DOHH2 (cell line): ENCODE data around the gene MUC5B.

Experiments
- H3F3A ChIP-seq: fragments of 200-600 bp; sonication (generic), shearing (Covaris generic); 2 replicates; pipeline ENCODE4 v1.6.0; 2016; ENCODE audit warnings: antibody characterized with exemption, mild to moderate bottlenecking; ENCODE audit not compliant: control insufficient read depth, insufficient read depth
- H3K27ac ChIP-seq: fragments of 200-600 bp; sonication (generic); 2 replicates; pipeline ENCODE4 v1.5.1; 2014; ENCODE audit warnings: low read depth, mild to moderate bottlenecking, low read length, moderate library complexity
- H3K27me3 ChIP-seq: fragments of 200-600 bp; sonication (generic); 2 replicates; pipeline ENCODE4 v1.6.1; 2014; ENCODE audit warnings: mild to moderate bottlenecking, low read length, mixed read lengths; ENCODE audit not compliant: control insufficient read depth
- H3K36me3 ChIP-seq: fragments of 200-600 bp; sonication (generic); 2 replicates; pipeline ENCODE4 v1.6.1; 2014; ENCODE audit warnings: mild to moderate bottlenecking, low read length, moderate library complexity, mixed read lengths; ENCODE audit not compliant: control insufficient read depth
- H3K4me1 ChIP-seq: fragments of 200-600 bp; sonication (generic); 2 replicates; pipeline ENCODE4 v1.6.1; 2014; ENCODE audit warnings: mild to moderate bottlenecking, low read length, mixed read lengths; ENCODE audit not compliant: control insufficient read depth
- H3K4me2 ChIP-seq: fragments of 200-600 bp; sonication (generic); 2 replicates; pipeline ENCODE4 v1.6.0; 2014; ENCODE audit warnings: mild to moderate bottlenecking, low read length, moderate library complexity
- H3K4me3 ChIP-seq: fragments of 200-600 bp; sonication (generic); 2 replicates; pipeline ENCODE4 v1.5.1; 2014; ENCODE audit warnings: mild to moderate bottlenecking, low read length, mixed read lengths
- H3K79me2 ChIP-seq: fragments of 200-600 bp; sonication (generic); 2 replicates; pipeline ENCODE4 v1.6.1; 2014; ENCODE audit warnings: mild to moderate bottlenecking, low read length, mixed read lengths; ENCODE audit not compliant: control insufficient read depth
- H3K9me2 ChIP-seq: fragments of 200-600 bp; sonication (generic); replicated peaks from 2 replicates; pipeline ENCODE4 v1.6.1; 2014; ENCODE audit warnings: mild to moderate bottlenecking, low read length, mixed read lengths; ENCODE audit not compliant: control insufficient read depth
- H3K9me3 ChIP-seq: fragments of 200-600 bp; sonication (generic); 2 replicates; pipeline ENCODE4 v1.6.1; 2014; ENCODE audit warnings: antibody characterized with exemption, low read length, mixed read lengths; ENCODE audit not compliant: control insufficient read depth, insufficient read depth
- H4K20me1 ChIP-seq: fragments of 200-600 bp; sonication (generic); 2 replicates; pipeline ENCODE4 v1.6.0; 2014; ENCODE audit warnings: low read depth, mild to moderate bottlenecking, antibody characterized with exemption, low read length, moderate library complexity; ENCODE audit not compliant: control insufficient read depth, insufficient read depth
- EZH2phosphoT487 ChIP-seq: fragments of 200-600 bp; sonication (generic); IDR thresholded peaks from 2 replicates; pipeline ENCODE4 v1.6.1; 2017; ENCODE audit warnings: borderline replicate concordance, mild to moderate bottlenecking, antibody characterized with exemption, low read length, moderate library complexity, mixed read lengths
- TF ChIP-seq, protein P1 (sequence below): fragments of 200-600 bp; sonication (generic); IDR thresholded peaks from one replicate; pipeline ENCODE4 v1.5.1; 2014; ENCODE audit warnings: antibody characterized with exemption, mild to moderate bottlenecking, low read depth, low read length; ENCODE audit not compliant: poor library complexity, severe bottlenecking

MUC5B gene

GRCh38 chr11:1283906-1284305, 61.0 kb downstream of the MUC5B start:
- no peaks in the 10 kb centered on the region for H3K4me1 ChIP-seq
- H3K36me3 ChIP-seq = no peaks in the 10 kb centered on the region
- no peaks in the 10 kb centered on the region for H3K79me2 ChIP-seq
- TF ChIP-seq EZH2phosphoT487 = no peak
- TF ChIP-seq, protein P1, sequence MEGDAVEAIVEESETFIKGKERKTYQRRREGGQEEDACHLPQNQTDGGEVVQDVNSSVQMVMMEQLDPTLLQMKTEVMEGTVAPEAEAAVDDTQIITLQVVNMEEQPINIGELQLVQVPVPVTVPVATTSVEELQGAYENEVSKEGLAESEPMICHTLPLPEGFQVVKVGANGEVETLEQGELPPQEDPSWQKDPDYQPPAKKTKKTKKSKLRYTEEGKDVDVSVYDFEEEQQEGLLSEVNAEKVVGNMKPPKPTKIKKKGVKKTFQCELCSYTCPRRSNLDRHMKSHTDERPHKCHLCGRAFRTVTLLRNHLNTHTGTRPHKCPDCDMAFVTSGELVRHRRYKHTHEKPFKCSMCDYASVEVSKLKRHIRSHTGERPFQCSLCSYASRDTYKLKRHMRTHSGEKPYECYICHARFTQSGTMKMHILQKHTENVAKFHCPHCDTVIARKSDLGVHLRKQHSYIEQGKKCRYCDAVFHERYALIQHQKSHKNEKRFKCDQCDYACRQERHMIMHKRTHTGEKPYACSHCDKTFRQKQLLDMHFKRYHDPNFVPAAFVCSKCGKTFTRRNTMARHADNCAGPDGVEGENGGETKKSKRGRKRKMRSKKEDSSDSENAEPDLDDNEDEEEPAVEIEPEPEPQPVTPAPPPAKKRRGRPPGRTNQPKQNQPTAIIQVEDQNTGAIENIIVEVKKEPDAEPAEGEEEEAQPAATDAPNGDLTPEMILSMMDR = no peak
- H3K4me3 ChIP-seq = no peak overlapping the region
- H3K9me2 ChIP-seq = no peaks in the 10 kb centered on the region
- no peaks in the 10 kb centered on the region for H3F3A ChIP-seq
- no peaks in the 10 kb centered on the region; the same call in 1 of the 2 replicates for H3K9me3 ChIP-seq
- H4K20me1 ChIP-seq = no peaks in the 10 kb centered on the region
- no peak overlapping the region for H3K27ac ChIP-seq
- no peaks in the 10 kb centered on the region for H3K27me3 ChIP-seq
- no peak overlapping the region for H3K4me2 ChIP-seq

DNA sequence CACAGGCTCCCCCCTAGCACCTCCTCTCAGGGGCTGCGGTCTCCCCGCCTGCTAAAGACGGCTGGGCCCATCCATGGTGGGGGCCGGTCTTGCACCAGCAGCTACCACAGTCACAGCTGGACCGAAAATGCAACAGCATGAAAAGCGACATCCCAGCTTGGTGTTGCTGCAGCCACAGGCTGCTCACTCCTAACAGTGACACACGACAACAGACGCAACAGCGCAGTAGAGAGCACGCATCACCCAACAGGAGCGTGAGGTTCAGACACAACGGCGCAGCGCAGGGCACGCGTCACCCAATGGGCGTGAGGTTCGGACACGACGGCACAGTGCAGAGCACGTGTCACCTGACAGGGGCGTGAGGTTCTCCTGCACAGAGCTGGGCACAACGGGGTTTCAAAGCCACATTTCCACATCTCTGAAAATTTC, 62.5 kb downstream of the MUC5B start:
- Histone ChIP-seq H3K27me3 (no peaks in the 10 kb centered on the region), H3K27ac (no peak overlapping the region), H3F3A (no peaks in the 10 kb centered on the region), H3K4me1 (no peaks in the 10 kb centered on the region), H3K9me2 (no peaks in the 10 kb centered on the region), H3K36me3 (peaks cover 11% of the 10 kb centered on the region; the same call in 1 of the 2 replicates), H3K79me2 (no peaks in the 10 kb centered on the region), H3K4me3 (no peak overlapping the region), H3K4me2 (no peak overlapping the region), H3K9me3 (no peaks in the 10 kb centered on the region; the same call in 1 of the 2 replicates), H4K20me1 (no peaks in the 10 kb centered on the region)
- no peak for TF ChIP-seq EZH2phosphoT487
- TF ChIP-seq, protein P1 = no peak

DNA sequence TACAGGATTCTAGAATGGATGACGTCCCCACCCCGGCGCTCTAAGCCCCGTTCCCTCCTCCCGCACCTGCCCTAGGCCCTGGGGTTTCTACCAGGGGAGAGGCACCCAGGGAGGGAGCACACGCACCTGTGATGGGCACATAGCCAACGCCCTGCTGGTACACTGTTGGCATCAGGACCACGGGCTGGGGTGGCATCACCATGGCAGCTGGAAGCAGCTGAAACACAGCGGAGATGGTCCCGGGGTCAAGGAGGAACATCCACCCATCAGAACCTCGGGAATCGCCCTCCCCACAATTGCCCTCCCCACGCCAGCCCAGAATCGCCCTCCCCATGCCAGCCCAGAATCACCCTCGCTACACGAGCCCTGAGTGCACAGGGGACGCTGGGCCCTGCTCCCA, 63.0 kb downstream of the MUC5B start:
- H3K9me2 ChIP-seq = no peaks in the 10 kb centered on the region
- peaks cover 11% of the 10 kb centered on the region; the same call in 1 of the 2 replicates for H3K36me3 ChIP-seq
- no peaks in the 10 kb centered on the region; the same call in 1 of the 2 replicates for H3K9me3 ChIP-seq
- H4K20me1 ChIP-seq = no peaks in the 10 kb centered on the region
- H3F3A ChIP-seq = no peaks in the 10 kb centered on the region
- H3K4me2 ChIP-seq = no peak overlapping the region
- H3K4me1 ChIP-seq = no peaks in the 10 kb centered on the region
- H3K27me3 ChIP-seq = no peaks in the 10 kb centered on the region
- H3K79me2 ChIP-seq = no peaks in the 10 kb centered on the region
- no peak overlapping the region for H3K27ac ChIP-seq
- TF ChIP-seq, protein P1 = no peak
- H3K4me3 ChIP-seq = no peak overlapping the region
